Measurements from ENCODE around the gene DDX4. TPM values are rescaled to one million over a fixed set of nuclear protein-coding genes. Genes with fewer than 3 reads are reported as not detected.

The DDX4 gene
- total RNA-seq, 1 experiment from 2014 or later: not detected

GRCh38 chr5:55860288-55860687 lies 122.4 kb downstream of the DDX4 start:
- no peaks in the 10 kb centered on the region for H3K4me1 ChIP-seq (ENCODE audit: insufficient read depth, low read length, poor library complexity, severe bottlenecking)
- DNase-seq (ENCODE audit: low spot score): no peak
- POLR2A ChIA-PET (ENCODE audit: low non-redundant PET): no interaction called here
- TF ChIP-seq EZH2 (IDR thresholded peaks at IDR 0.05; ENCODE audit: borderline replicate concordance, low read depth, low read length, poor library complexity, severe bottlenecking): no peak
- no peaks in the 10 kb centered on the region for H3K9me3 ChIP-seq (ENCODE audit: low read depth, low read length, poor library complexity, severe bottlenecking)
- H3K36me3 ChIP-seq (ENCODE audit: insufficient read depth, low read length, poor library complexity, severe bottlenecking): no peaks in the 10 kb centered on the region
- no peak overlapping the region for H3K4me3 ChIP-seq (ENCODE audit: low read depth, low read length, poor library complexity, severe bottlenecking)
- BruUV-seq (replicated peaks): no TSS peak
- no peak overlapping the region for H3K27ac ChIP-seq (ENCODE audit: low read depth, low read length, poor library complexity, severe bottlenecking)
- H3K27me3 ChIP-seq (replicated peaks; ENCODE audit: insufficient read depth, low read depth, low read length, poor library complexity): peaks cover 4% of the 10 kb centered on the region
- CTCF ChIA-PET: no interaction called here
- intact Hi-C loops (cut with micrococcal nuclease; ENCODE audit: unreplicated experiment): no loop called here

GRCh38 chr5:55860709-55861108 lies 122.8 kb downstream of the DDX4 start:
- H3K4me3 ChIP-seq (ENCODE audit: low read depth, low read length, poor library complexity, severe bottlenecking): no peak overlapping the region
- no peaks in the 10 kb centered on the region for H3K4me1 ChIP-seq (ENCODE audit: insufficient read depth, low read length, poor library complexity, severe bottlenecking)
- ChIA-PET CTCF (no interaction called here), POLR2A (ENCODE audit: low non-redundant PET) (no interaction called here)
- no TSS peak for BruUV-seq (replicated peaks)
- H3K27me3 ChIP-seq (replicated peaks; ENCODE audit: insufficient read depth, low read depth, low read length, poor library complexity): peaks cover 4% of the 10 kb centered on the region
- no peak overlapping the region for H3K27ac ChIP-seq (ENCODE audit: low read depth, low read length, poor library complexity, severe bottlenecking)
- no peaks in the 10 kb centered on the region for H3K9me3 ChIP-seq (ENCODE audit: low read depth, low read length, poor library complexity, severe bottlenecking)
- intact Hi-C loops (cut with micrococcal nuclease; ENCODE audit: unreplicated experiment): no loop called here
- TF ChIP-seq EZH2 (IDR thresholded peaks at IDR 0.05; ENCODE audit: borderline replicate concordance, low read depth, low read length, poor library complexity, severe bottlenecking) (no peak), CTCF (conservative IDR thresholded peaks at IDR 0.05; ENCODE audit: low read depth, low read length) (no peak)
- H3K36me3 ChIP-seq (ENCODE audit: insufficient read depth, low read length, poor library complexity, severe bottlenecking): no peaks in the 10 kb centered on the region
- no peak for DNase-seq (ENCODE audit: low spot score)

GRCh38 chr5:55864606-55865541 lies 127.0 kb downstream of the DDX4 start:
- Histone ChIP-seq H3K4me1 (ENCODE audit: insufficient read depth, low read length, poor library complexity, severe bottlenecking) (no peaks in the 10 kb centered on the region), H3K9me3 (ENCODE audit: low read depth, low read length, poor library complexity, severe bottlenecking) (no peaks in the 10 kb centered on the region), H3K27me3 (replicated peaks; ENCODE audit: insufficient read depth, low read depth, low read length, poor library complexity) (no peaks in the 10 kb centered on the region), H3K4me3 (ENCODE audit: low read depth, low read length, poor library complexity, severe bottlenecking) (no peak overlapping the region), H3K27ac (ENCODE audit: low read depth, low read length, poor library complexity, severe bottlenecking) (no peak overlapping the region), H3K36me3 (ENCODE audit: insufficient read depth, low read length, poor library complexity, severe bottlenecking) (no peaks in the 10 kb centered on the region)
- TF ChIP-seq EZH2 (IDR thresholded peaks at IDR 0.05; ENCODE audit: borderline replicate concordance, low read depth, low read length, poor library complexity, severe bottlenecking): no peak
- TF ChIP-seq CTCF (conservative IDR thresholded peaks at IDR 0.05; ENCODE audit: low read depth, low read length): no peak
- CTCF ChIA-PET: no interaction called here
- BruUV-seq (replicated peaks): no TSS peak
- no peak for DNase-seq (ENCODE audit: low spot score)
- intact Hi-C loops (cut with micrococcal nuclease; ENCODE audit: unreplicated experiment): no loop called here
- POLR2A ChIA-PET (ENCODE audit: low non-redundant PET): interaction anchor here (0.6 kb wide), 1 partner anchor 130 kb away, joined by 3 read pairs; no protein-coding TSS in a partner anchor

All from A673 (cell line).